Gastrocnemius medialis (tissue), 4 donors: ENCODE data around the gene MYO7A.

ENCODE experiments used
- CTCF ChIP-seq, 5 experiments: fragments of 450-650 bp in 3 of 5; fragments of 200-600 bp in 2 of 5; sonication (generic) in 2 of 5; IDR thresholded peaks in 4 of 5; conservative IDR thresholded peaks in 1 of 5; 1 replicate in 4 of 5; 2 replicates in 1 of 5; pipeline ENCODE4 v1.5.1; 2016 to 2019; ENCODE audit warnings: antibody characterized with exemption in 5 of 5, mild to moderate bottlenecking in 3 of 5, moderate library complexity in 3 of 5
- POLR2A ChIP-seq, 2 donors: fragments of 450-650 bp; IDR thresholded peaks; one replicate each; pipeline ENCODE4 v1.6.1; 2017; ENCODE audit warnings: antibody characterized with exemption in 2 of 2, mild to moderate bottlenecking in 2 of 2, moderate library complexity in 2 of 2

- TF ChIP-seq CTCF (IDR thresholded peaks at IDR 0.05 in 4 of 5, conservative IDR thresholded peaks at IDR 0.05 in 1 of 5): no peak
- no peak for TF ChIP-seq POLR2A (IDR thresholded peaks at IDR 0.05)
Observed at GRCh38 chr11:77117492-77117891, 10.6 kb upstream of the MYO7A start.
